Measurements from ENCODE around the gene TSGA10IP.

GRCh38 chr11:65921876-65922275, 23.4 kb upstream of the TSGA10IP start:
- no peak for TF ChIP-seq CTCF (IDR thresholded peaks at IDR 0.05; ENCODE audit: low read depth, low read length, poor library complexity, severe bottlenecking)
- TF ChIP-seq EZH2phosphoT487 (IDR thresholded peaks at IDR 0.05; ENCODE audit: borderline replicate concordance, low read length) = no peak
